H9 (cell line): Measurements from ENCODE around the gene PDGFB. TPM values are rescaled to one million over a fixed set of nuclear protein-coding genes. Genes with fewer than 3 reads are reported as not detected.

Source experiments
- DNase-seq: peaks from one replicate; pipeline ENCODE4 v3.0.0-alpha.2; 2017
- H2AFZ ChIP-seq: one replicate; pipeline ENCODE4 v1.6.1; 2013; ENCODE audit warnings: mild to moderate bottlenecking, low read length, control low read depth, moderate library complexity
- H2AK5ac ChIP-seq: 2 replicates; pipeline ENCODE4 v1.6.1; 2013; ENCODE audit warnings: low read length, control low read depth, mixed read lengths; ENCODE audit not compliant: insufficient read length
- H2BK120ac ChIP-seq: one replicate; pipeline ENCODE4 v1.6.1; 2013; ENCODE audit warnings: low read depth, mild to moderate bottlenecking, low read length, control low read depth, inconsistent platforms; ENCODE audit not compliant: poor library complexity, severe bottlenecking
- H2BK12ac ChIP-seq: 2 replicates; pipeline ENCODE4 v1.6.1; 2013; ENCODE audit warnings: low read length, control low read depth, mixed read lengths, low read depth; ENCODE audit not compliant: insufficient read length
- H2BK15ac ChIP-seq: 2 replicates; pipeline ENCODE4 v1.6.1; 2013; ENCODE audit warnings: low read depth, low read length, control low read depth
- H2BK20ac ChIP-seq: one replicate; pipeline ENCODE4 v1.6.1; 2013; ENCODE audit warnings: low read depth, mild to moderate bottlenecking, low read length, control low read depth, inconsistent platforms; ENCODE audit not compliant: poor library complexity, severe bottlenecking
- H2BK5ac ChIP-seq: 2 replicates; pipeline ENCODE4 v1.6.1; 2013; ENCODE audit warnings: low read length, control low read depth, mixed read lengths; ENCODE audit not compliant: insufficient read length
- H3K14ac ChIP-seq: 2 replicates; pipeline ENCODE4 v1.6.1; 2013; ENCODE audit warnings: low read length, control low read depth; ENCODE audit not compliant: insufficient read depth
- H3K18ac ChIP-seq: 2 replicates; pipeline ENCODE4 v1.6.1; 2013; ENCODE audit warnings: low read depth, mild to moderate bottlenecking, mixed read lengths, low read length, control low read depth; ENCODE audit not compliant: insufficient read length
- H3K23ac ChIP-seq: 2 replicates; pipeline ENCODE4 v1.6.1; 2013; ENCODE audit warnings: low read length, control low read depth, mixed read lengths, low read depth; ENCODE audit not compliant: insufficient read length
- H3K23me2 ChIP-seq: 2 replicates; pipeline ENCODE4 v1.6.1; 2013; ENCODE audit warnings: low read depth, mild to moderate bottlenecking, mixed read lengths, low read length, control low read depth; ENCODE audit not compliant: insufficient read length, poor library complexity, severe bottlenecking
- H3K27ac ChIP-seq: 2 replicates; pipeline ENCODE4 v1.5.1; 2013; ENCODE audit warnings: low read length, control low read depth, mixed read lengths, low read depth; ENCODE audit not compliant: insufficient read length
- H3K27me3 ChIP-seq: 2 replicates; pipeline ENCODE4 v1.6.1; 2013; ENCODE audit warnings: low read length, control low read depth, inconsistent platforms; ENCODE audit not compliant: insufficient read depth
- H3K4ac ChIP-seq: 2 replicates; pipeline ENCODE4 v1.6.1; 2013; ENCODE audit warnings: low read depth, mild to moderate bottlenecking, control low read depth, inconsistent platforms, low read length, moderate library complexity
- H3K4me1 ChIP-seq: 2 replicates; pipeline ENCODE4 v1.6.1; 2013; ENCODE audit warnings: low read length, control low read depth, inconsistent platforms; ENCODE audit not compliant: insufficient read depth
- H3K4me2 ChIP-seq: 2 replicates; pipeline ENCODE4 v1.6.1; 2013; ENCODE audit warnings: low read length, control low read depth, mixed read lengths; ENCODE audit not compliant: insufficient read length, insufficient read depth
- H3K56ac ChIP-seq: 2 replicates; pipeline ENCODE4 v1.6.1; 2013; ENCODE audit warnings: low read depth, mild to moderate bottlenecking, mixed read lengths, low read length, control low read depth; ENCODE audit not compliant: insufficient read length
- H3K79me1 ChIP-seq: 2 replicates; pipeline ENCODE4 v1.6.1; 2013; ENCODE audit warnings: low read depth, mild to moderate bottlenecking, moderate library complexity, low read length, control low read depth, inconsistent platforms; ENCODE audit not compliant: insufficient read depth, poor library complexity, severe bottlenecking
- H3K79me2 ChIP-seq: 2 replicates; pipeline ENCODE4 v1.6.1; 2013; ENCODE audit warnings: low read length, control low read depth, inconsistent platforms; ENCODE audit not compliant: insufficient read depth
- H3K9ac ChIP-seq: 2 replicates; pipeline ENCODE4 v1.6.1; 2013; ENCODE audit warnings: low read length, control low read depth, mixed read lengths; ENCODE audit not compliant: insufficient read length; ENCODE audit errors: extremely low read depth
- H3K9me3 ChIP-seq: one replicate; pipeline ENCODE4 v1.6.1; 2013; ENCODE audit warnings: low read depth, low read length, inconsistent platforms; ENCODE audit not compliant: control insufficient read depth
- H3T11ph ChIP-seq: one replicate; pipeline ENCODE4 v1.6.1; 2013; ENCODE audit warnings: mild to moderate bottlenecking, low read length, control low read depth, inconsistent platforms
- H4K20me1 ChIP-seq: one replicate; pipeline ENCODE4 v1.6.1; 2013; ENCODE audit not compliant: control insufficient read depth, insufficient read length, insufficient read depth
- H4K5ac ChIP-seq: 2 replicates; pipeline ENCODE4 v1.6.1; 2013; ENCODE audit warnings: low read depth, mild to moderate bottlenecking, mixed read lengths, low read length, control low read depth; ENCODE audit not compliant: insufficient read length
- H4K8ac ChIP-seq: replicated peaks from 2 replicates; pipeline ENCODE4 v1.6.1; 2013; ENCODE audit warnings: low read length, control low read depth, mixed read lengths, low read depth; ENCODE audit not compliant: insufficient read length
- H4K91ac ChIP-seq: 2 replicates; pipeline ENCODE4 v1.6.1; 2013; ENCODE audit warnings: low read depth, mild to moderate bottlenecking, moderate library complexity, mixed read lengths, low read length, control low read depth; ENCODE audit not compliant: insufficient read length
- H3K27ac Mint-ChIP-seq, 3 experiments: 2 replicates in 2 of 3; 3 replicates in 1 of 3; pipeline ENCODE4 v1.8.0; 2020 to 2021; ENCODE audit warnings: mixed read lengths in 3 of 3, mild to moderate bottlenecking in 1 of 3, moderate library complexity in 1 of 3
- H3K27me3 Mint-ChIP-seq: 2 replicates; pipeline ENCODE4 v1.8.0; 2021; ENCODE audit warnings: low read depth, mild to moderate bottlenecking, moderate library complexity, mixed read lengths
- H3K36me3 Mint-ChIP-seq, 3 experiments: 2 replicates in 2 of 3; 3 replicates in 1 of 3; pipeline ENCODE4 v1.8.0; 2020 to 2021; ENCODE audit warnings: low read depth in 3 of 3, mixed read lengths in 3 of 3; ENCODE audit not compliant: insufficient read depth in 1 of 3
- H3K4me1 Mint-ChIP-seq, 2 experiments: 2 replicates each; pipeline ENCODE4 v1.8.0; 2020; ENCODE audit warnings: mixed read lengths in 2 of 2
- H3K4me3 Mint-ChIP-seq, 2 experiments: 2 replicates in 1 of 2; 3 replicates in 1 of 2; pipeline ENCODE4 v1.8.0; 2020 to 2021; ENCODE audit warnings: mild to moderate bottlenecking in 2 of 2, mixed read lengths in 2 of 2, moderate library complexity in 1 of 2
- H3K9me3 Mint-ChIP-seq, 2 experiments: 2 replicates in 1 of 2; 3 replicates in 1 of 2; pipeline ENCODE4 v1.8.0; 2020; ENCODE audit warnings: mild to moderate bottlenecking in 2 of 2, mixed read lengths in 2 of 2, moderate library complexity in 1 of 2
- CTCF ChIP-seq: fragments of 200-600 bp; sonication (generic); conservative IDR thresholded peaks from 3 replicates; pipeline ENCODE4 v1.8.0; 2021; ENCODE audit warnings: antibody characterized with exemption, mild to moderate bottlenecking
- WGBS: extraction: QIAGEN DNeasy Blood & Tissue Kit; methylation state at CpG from one replicate; pipeline ENCODE4 v1.1.7; 2013; ENCODE audit warnings: missing lambda C conversion rate, low lambda C conversion rate, mixed read lengths; ENCODE audit not compliant: insufficient read length; ENCODE audit errors: extremely low coverage; 5-methylcytosine and 5-hydroxymethylcytosine counted together
- total RNA-seq: library from RNA; stranded (reverse); gene quantifications from 2 replicates; pipeline ENCODE4 v1.2.1, GENCODE V29; 2021

Gene PDGFB
- total RNA-seq, 1 experiment from 2014 or later, result 6.1 TPM

- H4K5ac ChIP-seq, result no peak overlapping the region
- H2BK12ac ChIP-seq, result no peak overlapping the region
- Mint-ChIP-seq H3K9me3 (peaks cover 9 to 10% of the 10 kb centered on the region in 2 experiments; a peak in 4 of 5 replicates), H3K4me1 (peaks cover 0 to 14% of the 10 kb centered on the region in 2 experiments; a peak in 2 of 4 replicates), H3K36me3 (peaks cover 3 to 6% (median 5%) of the 10 kb centered on the region in 3 experiments; a peak in 3 of 7 replicates), H3K4me3 (no peak overlapping the region), H3K27me3 (peaks cover 2% of the 10 kb centered on the region), H3K27ac (no peak overlapping the region)
- no peak overlapping the region for H2BK15ac ChIP-seq
- H4K8ac ChIP-seq, result no peak overlapping the region
- no peak overlapping the region for H3T11ph ChIP-seq
- H2BK120ac ChIP-seq, result no peak overlapping the region
- no peak for TF ChIP-seq CTCF
- H3K27ac ChIP-seq, result no peak overlapping the region
- no peak overlapping the region for H3K18ac ChIP-seq
- no peak overlapping the region for H3K23ac ChIP-seq
- no peaks in the 10 kb centered on the region for H3K79me2 ChIP-seq
- no peaks in the 10 kb centered on the region for H3K27me3 ChIP-seq
- H3K4ac ChIP-seq, result no peak overlapping the region
- H3K4me1 ChIP-seq, result no peaks in the 10 kb centered on the region
- H3K79me1 ChIP-seq, result no peaks in the 10 kb centered on the region
- H2AK5ac ChIP-seq, result no peak overlapping the region
- WGBS, result no CpG with 5 or more reads among the region's 10 CpGs
- no peak for DNase-seq
- H2BK20ac ChIP-seq, result no peak overlapping the region
- H3K14ac ChIP-seq, result no peak overlapping the region
- no peak overlapping the region for H2BK5ac ChIP-seq
- H3K4me2 ChIP-seq, result no peak overlapping the region
- no peaks in the 10 kb centered on the region for H3K23me2 ChIP-seq
- no peak overlapping the region for H3K56ac ChIP-seq
- H3K9me3 ChIP-seq, result peaks cover 5% of the 10 kb centered on the region
- H4K91ac ChIP-seq, result no peak overlapping the region
- no peak overlapping the region for H2AFZ ChIP-seq
- H3K9ac ChIP-seq, result no peak overlapping the region
- no peaks in the 10 kb centered on the region for H4K20me1 ChIP-seq
Observed at GRCh38 chr22:39188809-39189208, 56.0 kb downstream of the PDGFB start.
